NCI-H2107 treated with DMSO at 0.1 percent for 48 hours (cell line): Measurements from ENCODE around the gene PPFIBP1.

Experiments
- DNase-seq: peaks from one replicate; lab custom pipeline; 2025; ENCODE audit not compliant: unreplicated experiment; lab: John Stamatoyannopoulos, UW

Gene PPFIBP1

DNA sequence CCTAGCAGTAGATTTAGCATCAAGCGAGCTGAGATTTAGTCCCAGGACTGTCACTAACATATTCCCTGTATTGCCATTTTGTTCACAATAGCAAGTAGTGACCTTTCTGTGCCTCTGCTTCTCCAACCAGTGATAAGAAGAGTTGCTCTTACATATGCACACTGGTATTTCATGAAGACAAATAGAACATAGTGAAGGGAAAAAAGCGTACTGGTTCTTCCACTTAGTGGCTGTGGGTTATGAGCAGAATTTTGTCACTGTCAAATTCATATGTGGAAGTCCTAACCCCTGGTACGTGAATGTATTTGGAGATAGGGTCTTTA is 12.3 kb upstream of the PPFIBP1 start:
- DNase-seq = no peak

GRCh38 chr12:27513155-27513824 is 10.7 kb upstream of the PPFIBP1 start:
- DNase-seq = no peak

GRCh38 chr12:27515671-27516070 is 8.3 kb upstream of the PPFIBP1 start:
- DNase-seq = no peak

DNA sequence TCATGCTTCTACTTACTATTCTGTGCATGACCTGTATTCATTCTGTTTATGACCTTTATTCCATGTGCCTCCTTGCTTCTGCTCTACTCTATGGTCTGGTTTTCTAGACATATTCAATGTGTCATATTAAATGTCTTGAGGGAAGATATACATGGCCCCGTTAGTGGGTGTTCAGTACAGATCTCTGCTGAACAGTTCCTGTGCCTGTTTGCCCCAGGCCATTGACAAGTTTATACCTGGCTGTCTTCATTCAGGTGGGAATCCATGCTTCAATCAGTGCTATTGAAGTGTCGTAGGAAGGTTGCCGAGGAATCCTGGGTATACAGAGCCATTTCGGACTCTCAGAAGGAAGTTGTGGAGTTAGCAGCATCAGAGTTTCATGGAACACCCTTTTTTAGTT is 7.4 kb upstream of the PPFIBP1 start:
- DNase-seq = no peak

- DNase-seq = no peak
These were observed 6.5 kb upstream of the PPFIBP1 start for GRCh38 chr12:27517546-27517945.

GRCh38 chr12:27517961-27518665 is 5.9 kb upstream of the PPFIBP1 start:
- DNase-seq = no peak

GRCh38 chr12:27521066-27521465 is 2.9 kb upstream of the PPFIBP1 start:
- no peak for DNase-seq

- no peak for DNase-seq
These were observed 2.0 kb upstream of the PPFIBP1 start for GRCh38 chr12:27521981-27522380.

- no peak for DNase-seq
These were observed 733 bp upstream of the PPFIBP1 start for GRCh38 chr12:27523305-27523641.

GRCh38 chr12:27524494-27524835 is 459 bp downstream of the PPFIBP1 start:
- DNase-seq = no peak

- DNase-seq = no peak
These were observed 1.1 kb downstream of the PPFIBP1 start for GRCh38 chr12:27524839-27525753.

- DNase-seq = no peak
These were observed 3.5 kb downstream of the PPFIBP1 start for GRCh38 chr12:27527512-27527911.

DNA sequence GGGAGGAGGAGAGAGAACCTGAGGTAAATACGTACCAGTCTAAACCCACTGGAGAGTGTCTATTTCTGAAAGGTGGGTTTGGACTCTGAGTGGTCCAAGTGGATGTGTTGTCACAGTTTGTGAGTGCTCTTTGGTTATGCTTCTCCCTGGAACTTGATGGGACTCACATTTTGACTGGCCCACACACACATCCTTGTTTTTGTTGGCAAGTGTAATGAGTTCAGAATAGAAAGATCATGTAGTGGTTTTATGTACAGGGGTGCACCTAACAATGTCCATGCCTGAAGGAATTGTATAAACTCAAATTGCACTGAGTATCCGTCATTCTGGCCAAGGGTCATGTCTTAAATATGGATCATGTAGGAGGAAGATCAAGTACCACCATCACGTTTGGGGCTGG is 4.8 kb downstream of the PPFIBP1 start:
- DNase-seq = no peak

DNA sequence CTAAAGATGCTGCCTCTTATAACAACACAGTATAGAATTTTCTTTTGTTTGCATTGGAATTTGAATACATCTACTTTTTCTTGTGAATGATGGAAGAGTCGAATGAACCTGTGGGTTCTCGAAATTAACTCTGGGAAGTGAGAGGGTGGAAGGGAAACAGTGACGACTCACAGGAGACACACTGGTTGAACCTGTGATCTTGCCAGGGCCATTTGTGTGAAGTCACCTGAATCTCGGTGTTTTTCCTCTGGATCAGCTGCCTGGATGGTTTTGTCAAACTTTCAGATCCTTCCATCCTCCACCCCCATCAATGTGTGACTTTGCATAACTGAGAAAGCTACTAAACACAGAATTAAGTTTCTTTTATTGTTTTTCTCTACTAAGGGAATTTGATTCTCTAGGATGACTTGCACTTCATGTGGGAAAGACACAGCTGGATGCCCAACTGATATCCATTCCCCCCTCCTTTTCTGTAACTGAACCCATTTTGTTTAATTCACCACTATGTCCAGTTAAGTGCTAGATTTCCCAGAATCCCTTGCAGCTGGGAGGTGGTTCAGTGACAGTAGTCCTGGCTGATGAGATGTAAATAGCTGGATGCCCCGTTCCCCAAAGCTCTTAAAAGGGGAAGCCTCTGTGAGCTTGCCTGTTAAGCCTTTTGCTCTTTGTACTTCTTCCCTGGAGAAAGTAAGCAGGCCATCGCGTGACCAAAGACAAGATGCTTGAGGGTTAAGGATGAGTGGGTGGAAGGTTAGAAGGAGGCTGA is 6.3 kb downstream of the PPFIBP1 start:
- DNase-seq = no peak

DNA sequence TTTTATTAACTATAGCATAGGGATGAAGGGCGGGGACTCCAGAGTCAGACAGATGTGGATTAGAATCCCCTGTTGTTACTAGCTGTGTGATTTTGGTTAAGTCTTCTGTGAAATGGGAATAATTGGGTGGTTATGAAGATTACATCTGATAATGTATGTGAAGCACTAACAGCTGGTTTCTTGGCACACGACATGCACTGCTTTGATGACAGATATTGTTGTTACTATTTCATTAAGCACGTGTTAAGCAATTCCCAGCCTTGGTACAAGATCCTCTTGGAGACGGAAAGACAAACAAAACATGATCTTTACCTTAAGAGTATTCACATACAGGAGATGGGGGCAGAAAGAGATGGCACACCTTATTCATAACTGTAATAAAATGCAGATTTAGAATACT is 7.9 kb downstream of the PPFIBP1 start:
- no peak for DNase-seq

- no peak for DNase-seq
These were observed 10.2 kb downstream of the PPFIBP1 start for GRCh38 chr12:27534060-27534764.

GRCh38 chr12:27534765-27535161 is 10.8 kb downstream of the PPFIBP1 start:
- no peak for DNase-seq

DNA sequence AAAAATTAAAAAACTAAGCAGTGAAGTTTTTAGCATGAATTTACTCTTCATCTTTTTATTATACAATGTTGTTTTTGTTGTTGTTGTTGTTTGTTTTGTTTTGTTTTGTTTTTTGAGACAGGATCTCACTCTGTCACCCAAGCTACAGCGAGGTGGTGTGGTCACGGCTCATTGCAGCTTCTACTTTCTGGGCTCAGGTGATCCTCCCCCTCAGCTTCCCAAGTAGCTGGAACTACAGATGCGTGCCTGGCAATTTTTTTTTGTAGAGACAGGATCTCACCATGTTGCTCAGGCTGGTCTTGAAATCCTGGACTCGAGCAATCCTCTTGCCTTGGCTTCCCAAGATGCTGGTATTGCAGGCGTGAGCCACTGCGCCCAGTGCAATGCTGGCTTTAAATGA is 11.3 kb downstream of the PPFIBP1 start:
- no peak for DNase-seq

GRCh38 chr12:27537855-27538675 is 14.1 kb downstream of the PPFIBP1 start:
- DNase-seq = no peak

- DNase-seq = no peak
These were observed 15.2 kb downstream of the PPFIBP1 start for GRCh38 chr12:27539191-27539631.
